ENCODE measurements around the gene COL4A1. TPM values are rescaled to one million over a fixed set of nuclear protein-coding genes. Genes with fewer than 3 reads are reported as not detected.
A peak's percentile ranks its signal among the peaks of the same experiment; 100 is the strongest.

Gene COL4A1
- total and polyA plus RNA-seq, 4 donors = 73.3 to 910 (median 472) TPM

GRCh38 chr13:110293037-110293436 lies 13.9 kb downstream of the COL4A1 start:
- Histone ChIP-seq H3K9me3 (ENCODE audit: control insufficient read depth, low read length) (no peaks in the 10 kb centered on the region), H3K4me1 (ENCODE audit: control insufficient read depth in 1 of 2, insufficient read depth in 2 of 2, low read length in 2 of 2) (no peaks in the 10 kb centered on the region), H3K27ac (ENCODE audit: low read depth in 1 of 2, low read length in 2 of 2) (no peak overlapping the region), H3K27me3 (ENCODE audit: control insufficient read depth in 1 of 2, insufficient read depth in 2 of 2, low read length in 1 of 2) (no peaks in the 10 kb centered on the region), H3K4me3 (ENCODE audit: low read length in 2 of 2) (no peak overlapping the region), H3K36me3 (ENCODE audit: control insufficient read depth in 1 of 2, insufficient read depth in 2 of 2, low read length in 1 of 2) (no peaks in the 10 kb centered on the region)
- no peak for ATAC-seq (ENCODE audit: low FRiP score)
- WGBS, 2 donors = 72 to 80% methylated on average over 7 of the region's 7 CpGs
- no peak for DNase-seq
- intact Hi-C loops (cut with DNase I) = no loop called here

GRCh38 chr13:110291286-110291685 lies 15.7 kb downstream of the COL4A1 start:
- 89% methylated on average over 9 of the region's 9 CpGs for WGBS, 2 donors
- H3K27me3 ChIP-seq (ENCODE audit: control insufficient read depth in 1 of 2, insufficient read depth in 2 of 2, low read length in 1 of 2) = no peaks in the 10 kb centered on the region
- H3K27ac ChIP-seq (ENCODE audit: low read depth in 1 of 2, low read length in 2 of 2) = no peak overlapping the region
- H3K9me3 ChIP-seq (ENCODE audit: control insufficient read depth, low read length) = no peaks in the 10 kb centered on the region
- no peak for ATAC-seq (ENCODE audit: low FRiP score)
- intact Hi-C loops (cut with DNase I) = no loop called here
- H3K4me1 ChIP-seq (ENCODE audit: control insufficient read depth in 1 of 2, insufficient read depth in 2 of 2, low read length in 2 of 2) = peaks cover 0 to 2% of the 10 kb centered on the region in 2 donors
- no peak overlapping the region for H3K4me3 ChIP-seq (ENCODE audit: low read length in 2 of 2)
- DNase-seq = no peak
- H3K36me3 ChIP-seq (ENCODE audit: control insufficient read depth in 1 of 2, insufficient read depth in 2 of 2, low read length in 1 of 2) = no peaks in the 10 kb centered on the region

GRCh38 chr13:110290826-110291225 lies 16.1 kb downstream of the COL4A1 start:
- no peak for DNase-seq
- Histone ChIP-seq H3K4me3 (ENCODE audit: low read length in 2 of 2) (no peak overlapping the region), H3K4me1 (ENCODE audit: control insufficient read depth in 1 of 2, insufficient read depth in 2 of 2, low read length in 2 of 2) (peaks cover 0 to 2% of the 10 kb centered on the region in 2 donors), H3K36me3 (ENCODE audit: control insufficient read depth in 1 of 2, insufficient read depth in 2 of 2, low read length in 1 of 2) (no peaks in the 10 kb centered on the region), H3K9me3 (ENCODE audit: control insufficient read depth, low read length) (no peaks in the 10 kb centered on the region), H3K27me3 (ENCODE audit: control insufficient read depth in 1 of 2, insufficient read depth in 2 of 2, low read length in 1 of 2) (no peaks in the 10 kb centered on the region), H3K27ac (ENCODE audit: low read depth in 1 of 2, low read length in 2 of 2) (no peak overlapping the region)
- WGBS, 2 donors = 73 to 77% methylated on average over 15 of the region's 15 CpGs
- intact Hi-C loops (cut with DNase I) = no loop called here
- ATAC-seq (ENCODE audit: low FRiP score) = peak; percentile 20

DNA sequence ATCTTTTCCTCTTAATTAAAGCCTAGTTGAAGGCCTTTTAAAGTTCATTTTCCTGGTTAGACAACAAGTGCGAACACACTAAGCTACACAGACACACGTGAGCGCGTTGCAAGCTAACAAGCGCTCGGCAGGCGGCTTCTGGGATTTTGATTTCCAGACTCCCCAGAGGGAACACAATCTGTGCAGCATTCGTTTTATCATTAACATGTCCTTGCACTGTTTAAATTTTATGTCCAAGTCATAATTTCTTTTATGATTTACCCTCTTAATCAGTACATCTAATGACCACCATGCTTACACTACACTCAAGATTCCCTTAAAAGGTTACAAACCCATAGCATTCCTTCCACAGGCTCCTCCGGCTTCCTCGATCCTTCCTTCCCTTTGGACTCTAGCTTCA lies 16.8 kb downstream of the COL4A1 start:
- Histone ChIP-seq H3K4me1 (ENCODE audit: control insufficient read depth in 1 of 2, insufficient read depth in 2 of 2, low read length in 2 of 2) (peaks cover 2% of the 10 kb centered on the region in 2 donors), H3K4me3 (ENCODE audit: low read length in 2 of 2) (no peak overlapping the region), H3K27me3 (ENCODE audit: control insufficient read depth in 1 of 2, insufficient read depth in 2 of 2, low read length in 1 of 2) (no peaks in the 10 kb centered on the region), H3K9me3 (ENCODE audit: control insufficient read depth, low read length) (no peaks in the 10 kb centered on the region), H3K36me3 (ENCODE audit: control insufficient read depth in 1 of 2, insufficient read depth in 2 of 2, low read length in 1 of 2) (no peaks in the 10 kb centered on the region), H3K27ac (ENCODE audit: low read depth in 1 of 2, low read length in 2 of 2) (no peak overlapping the region)
- DNase-seq = no peak
- intact Hi-C loops (cut with DNase I) = no loop called here
- WGBS, 2 donors = 76 to 80% methylated on average over 10 of the region's 10 CpGs
- ATAC-seq (ENCODE audit: low FRiP score) = no peak

DNA sequence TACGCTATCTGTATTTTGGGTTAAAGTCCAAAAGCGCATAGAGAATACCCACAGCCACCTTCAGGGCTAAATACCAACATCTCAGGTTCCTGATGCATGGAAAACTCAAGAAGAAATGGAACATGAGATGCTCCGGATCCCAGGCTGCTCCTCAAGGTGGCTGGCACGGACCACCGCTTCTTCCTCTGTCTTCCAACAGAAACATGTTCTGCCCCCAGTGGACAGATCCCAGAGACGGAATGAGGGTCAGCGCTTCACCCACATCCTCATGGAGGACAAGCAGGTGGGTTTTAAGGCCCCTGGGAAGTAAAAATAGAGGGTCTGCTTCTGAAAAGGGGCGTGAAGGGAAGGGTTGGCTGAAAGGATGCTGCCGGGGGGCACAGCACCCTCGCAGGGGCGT lies 17.3 kb downstream of the COL4A1 start:
- intact Hi-C loops (cut with DNase I) = no loop called here
- no peak overlapping the region for H3K27ac ChIP-seq (ENCODE audit: low read depth in 1 of 2, low read length in 2 of 2)
- H3K4me3 ChIP-seq (ENCODE audit: low read length in 2 of 2) = no peak overlapping the region
- no peaks in the 10 kb centered on the region for H3K27me3 ChIP-seq (ENCODE audit: control insufficient read depth in 1 of 2, insufficient read depth in 2 of 2, low read length in 1 of 2)
- H3K36me3 ChIP-seq (ENCODE audit: control insufficient read depth in 1 of 2, insufficient read depth in 2 of 2, low read length in 1 of 2) = no peaks in the 10 kb centered on the region
- 82 to 87% methylated on average over 11 of the region's 11 CpGs for WGBS, 2 donors
- no peaks in the 10 kb centered on the region for H3K9me3 ChIP-seq (ENCODE audit: control insufficient read depth, low read length)
- ATAC-seq (ENCODE audit: low FRiP score) (no peak), DNase-seq (no peak)
- peaks cover 2% of the 10 kb centered on the region in 2 donors for H3K4me1 ChIP-seq (ENCODE audit: control insufficient read depth in 1 of 2, insufficient read depth in 2 of 2, low read length in 2 of 2)

DNA sequence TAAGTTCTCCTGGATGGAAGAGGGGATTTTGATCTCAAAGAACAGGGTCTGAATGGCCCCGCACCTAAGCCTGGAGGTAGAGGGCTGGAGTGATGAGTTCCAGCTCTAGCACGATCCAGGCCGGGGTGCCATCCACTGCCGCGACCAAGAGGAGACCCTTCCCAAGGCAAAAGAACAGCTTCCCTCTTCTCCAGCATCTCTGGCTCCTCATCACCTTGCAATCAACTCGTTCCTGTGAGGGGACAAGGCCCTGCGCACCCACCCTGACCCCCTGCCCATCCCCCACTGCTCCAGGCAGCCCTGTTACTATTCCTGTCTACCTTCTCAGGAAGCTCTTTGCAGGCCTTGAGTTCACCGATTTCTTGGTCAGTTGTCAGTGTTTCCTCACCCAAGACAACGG lies 17.8 kb downstream of the COL4A1 start:
- Histone ChIP-seq H3K4me3 (ENCODE audit: low read length in 2 of 2) (no peak overlapping the region), H3K9me3 (ENCODE audit: control insufficient read depth, low read length) (no peaks in the 10 kb centered on the region), H3K27ac (ENCODE audit: low read depth in 1 of 2, low read length in 2 of 2) (no peak overlapping the region), H3K36me3 (ENCODE audit: control insufficient read depth in 1 of 2, insufficient read depth in 2 of 2, low read length in 1 of 2) (no peaks in the 10 kb centered on the region), H3K27me3 (ENCODE audit: control insufficient read depth in 1 of 2, insufficient read depth in 2 of 2, low read length in 1 of 2) (no peaks in the 10 kb centered on the region), H3K4me1 (ENCODE audit: control insufficient read depth in 1 of 2, insufficient read depth in 2 of 2, low read length in 2 of 2) (peaks cover 2% of the 10 kb centered on the region in 2 donors)
- intact Hi-C loops (cut with DNase I) = no loop called here
- ATAC-seq (ENCODE audit: low FRiP score) (no peak), DNase-seq (no peak)
- WGBS, 2 donors = 92 to 93% methylated on average over 9 of the region's 9 CpGs

- ATAC-seq (ENCODE audit: low FRiP score) = peak; percentile 9
- no peak for DNase-seq
- H3K4me1 ChIP-seq (ENCODE audit: control insufficient read depth in 1 of 2, insufficient read depth in 2 of 2, low read length in 2 of 2) = peaks cover 2% of the 10 kb centered on the region in 2 donors
- no peaks in the 10 kb centered on the region for H3K36me3 ChIP-seq (ENCODE audit: control insufficient read depth in 1 of 2, insufficient read depth in 2 of 2, low read length in 1 of 2)
- no peak overlapping the region for H3K4me3 ChIP-seq (ENCODE audit: low read length in 2 of 2)
- H3K27me3 ChIP-seq (ENCODE audit: control insufficient read depth in 1 of 2, insufficient read depth in 2 of 2, low read length in 1 of 2) = no peaks in the 10 kb centered on the region
- H3K27ac ChIP-seq (ENCODE audit: low read depth in 1 of 2, low read length in 2 of 2) = peak overlapping the region in 1 of 2 donors; percentile 71
- intact Hi-C loops (cut with DNase I) = no loop called here
- no peaks in the 10 kb centered on the region for H3K9me3 ChIP-seq (ENCODE audit: control insufficient read depth, low read length)
- WGBS, 2 donors = 29 to 38% methylated on average over 21 of the region's 21 CpGs
These were observed 19.8 kb downstream of the COL4A1 start for GRCh38 chr13:110286833-110287819.

DNA sequence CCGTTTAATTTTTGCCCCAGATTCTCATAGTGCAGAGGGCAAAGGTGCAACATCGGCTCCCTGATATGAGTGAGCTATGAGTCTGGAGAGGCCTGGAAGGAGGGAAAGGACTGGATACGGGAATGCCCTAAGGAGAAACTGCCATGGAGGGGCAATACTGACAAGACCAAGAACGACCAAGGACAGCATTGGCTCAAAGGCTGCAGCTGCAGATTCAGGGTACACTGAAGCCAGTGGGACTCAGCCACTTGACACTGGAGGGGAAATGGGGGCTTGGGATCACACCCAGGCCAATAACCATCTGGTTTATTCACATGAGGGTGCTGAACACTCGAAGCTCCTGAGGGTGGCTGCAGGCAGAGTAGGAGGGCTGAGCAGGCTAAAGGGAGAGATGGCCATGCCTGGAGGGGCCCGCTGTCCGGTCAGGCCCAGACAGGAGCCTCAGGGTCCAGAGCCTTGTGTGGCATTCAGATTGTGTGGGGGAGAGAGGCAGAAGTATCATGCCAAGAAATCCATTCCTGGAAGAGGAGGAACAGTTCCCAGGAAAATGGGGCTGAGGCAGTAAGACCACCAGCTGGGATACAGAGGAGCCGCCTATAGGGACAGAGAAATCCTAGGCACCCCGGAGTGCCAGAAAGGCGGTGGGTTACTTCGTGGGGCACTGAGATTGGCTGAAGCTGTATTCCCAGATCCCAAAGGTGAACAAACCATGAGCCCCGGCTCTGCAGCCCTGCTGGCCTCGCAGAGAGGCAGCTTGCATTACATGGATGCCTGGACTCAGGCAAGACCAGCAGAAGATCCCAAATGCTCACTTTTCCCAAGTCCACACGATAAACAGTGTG lies 20.7 kb downstream of the COL4A1 start:
- intact Hi-C loops (cut with DNase I) = no loop called here
- Histone ChIP-seq H3K27ac (ENCODE audit: low read depth in 1 of 2, low read length in 2 of 2) (peak overlapping the region; percentile 30 to 71), H3K4me3 (ENCODE audit: low read length in 2 of 2) (no peak overlapping the region), H3K9me3 (ENCODE audit: control insufficient read depth, low read length) (no peaks in the 10 kb centered on the region), H3K36me3 (ENCODE audit: control insufficient read depth in 1 of 2, insufficient read depth in 2 of 2, low read length in 1 of 2) (no peaks in the 10 kb centered on the region), H3K27me3 (ENCODE audit: control insufficient read depth in 1 of 2, insufficient read depth in 2 of 2, low read length in 1 of 2) (no peaks in the 10 kb centered on the region), H3K4me1 (ENCODE audit: control insufficient read depth in 1 of 2, insufficient read depth in 2 of 2, low read length in 2 of 2) (peaks cover 2% of the 10 kb centered on the region in 2 donors)
- DNase-seq (no peak), ATAC-seq (ENCODE audit: low FRiP score) (no peak)
- WGBS, 2 donors = 25 to 51% methylated on average over 14 of the region's 14 CpGs

All from aorta (tissue), 5 donors.